Astrocyte of the cerebellum (primary cell): ENCODE results near the gene LSM4.

Experiments
- DNase-seq: peaks from one replicate; pipeline ENCODE4 v3.0.0-alpha.2; 2011; ENCODE audit warnings: low read depth
- H3K4me3 ChIP-seq: 2 replicates; pipeline ENCODE4 v1.5.1; 2011; ENCODE audit warnings: mild to moderate bottlenecking, low read depth, low read length, moderate library complexity
- CTCF ChIP-seq: IDR thresholded peaks from 2 replicates; pipeline ENCODE4 v1.5.1; 2012; ENCODE audit warnings: low read length, low read depth, moderate library complexity, mild to moderate bottlenecking; ENCODE audit errors: missing control alignments
- in situ Hi-C: cut with HindIII; loops from 2 replicates; pipeline ENCODE4 v1.10.0; 2017; ENCODE audit warnings: low sequenced_read_pairs

LSM4 gene

GRCh38 chr19:18293642-18294466, 29.0 kb downstream of the LSM4 start:
- no peak for DNase-seq
- TF ChIP-seq CTCF: no peak
- in situ Hi-C loops: no loop called here
- H3K4me3 ChIP-seq: no peak overlapping the region

- DNase-seq: no peak
- in situ Hi-C loops: no loop called here
- H3K4me3 ChIP-seq: peak overlapping the region; percentile 55
- no peak for TF ChIP-seq CTCF
These were observed 29.9 kb downstream of the LSM4 start for GRCh38 chr19:18292810-18293641.

- H3K4me3 ChIP-seq: peak overlapping the region; percentile 55
- in situ Hi-C loops: no loop called here
- DNase-seq: no peak
- no peak for TF ChIP-seq CTCF
These were observed 30.4 kb downstream of the LSM4 start for GRCh38 chr19:18292462-18292809.

GRCh38 chr19:18291590-18292461, 31.1 kb downstream of the LSM4 start:
- TF ChIP-seq CTCF: no peak
- H3K4me3 ChIP-seq: peak overlapping the region; percentile 55
- DNase-seq: no peak
- in situ Hi-C loops: no loop called here

- TF ChIP-seq CTCF: peak; percentile 13
- H3K4me3 ChIP-seq: peak overlapping the region; percentile 55
- in situ Hi-C loops: no loop called here
- DNase-seq: no peak
These were observed 31.8 kb downstream of the LSM4 start for GRCh38 chr19:18291019-18291524.

GRCh38 chr19:18290302-18291018, 32.4 kb downstream of the LSM4 start:
- TF ChIP-seq CTCF: no peak
- DNase-seq: no peak
- H3K4me3 ChIP-seq: no peak overlapping the region
- in situ Hi-C loops: no loop called here
